GM12874 (cell line): ENCODE results near the gene SLC26A8.

Experiments used
- TF ChIP-seq, protein P1 (sequence below): IDR thresholded peaks from 2 replicates; pipeline ENCODE4 v1.5.1; 2011; ENCODE audit warnings: low read depth, mild to moderate bottlenecking, control low read depth, low read length, moderate library complexity; ENCODE audit not compliant: insufficient read depth

The SLC26A8 gene

DNA sequence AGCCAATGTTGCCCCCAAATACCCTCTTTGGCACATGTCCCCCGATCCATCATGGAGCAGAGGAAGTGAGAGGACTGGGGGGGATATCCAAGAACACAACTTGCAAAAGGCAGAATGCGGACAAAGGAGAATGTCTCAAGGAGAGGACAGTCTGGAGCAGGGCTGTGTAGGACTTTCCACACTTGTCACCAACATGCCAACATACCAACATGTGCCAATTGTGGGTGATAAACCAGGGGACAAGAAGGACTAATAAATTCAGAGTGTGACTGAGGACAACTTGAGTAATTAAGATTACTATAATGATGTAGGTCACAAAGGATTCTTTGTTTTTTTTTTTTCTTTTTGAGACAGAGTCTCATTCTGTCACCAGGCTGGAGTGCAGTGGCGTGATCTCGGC lies 8.8 kb downstream of the SLC26A8 start:
- TF ChIP-seq, protein P1, sequence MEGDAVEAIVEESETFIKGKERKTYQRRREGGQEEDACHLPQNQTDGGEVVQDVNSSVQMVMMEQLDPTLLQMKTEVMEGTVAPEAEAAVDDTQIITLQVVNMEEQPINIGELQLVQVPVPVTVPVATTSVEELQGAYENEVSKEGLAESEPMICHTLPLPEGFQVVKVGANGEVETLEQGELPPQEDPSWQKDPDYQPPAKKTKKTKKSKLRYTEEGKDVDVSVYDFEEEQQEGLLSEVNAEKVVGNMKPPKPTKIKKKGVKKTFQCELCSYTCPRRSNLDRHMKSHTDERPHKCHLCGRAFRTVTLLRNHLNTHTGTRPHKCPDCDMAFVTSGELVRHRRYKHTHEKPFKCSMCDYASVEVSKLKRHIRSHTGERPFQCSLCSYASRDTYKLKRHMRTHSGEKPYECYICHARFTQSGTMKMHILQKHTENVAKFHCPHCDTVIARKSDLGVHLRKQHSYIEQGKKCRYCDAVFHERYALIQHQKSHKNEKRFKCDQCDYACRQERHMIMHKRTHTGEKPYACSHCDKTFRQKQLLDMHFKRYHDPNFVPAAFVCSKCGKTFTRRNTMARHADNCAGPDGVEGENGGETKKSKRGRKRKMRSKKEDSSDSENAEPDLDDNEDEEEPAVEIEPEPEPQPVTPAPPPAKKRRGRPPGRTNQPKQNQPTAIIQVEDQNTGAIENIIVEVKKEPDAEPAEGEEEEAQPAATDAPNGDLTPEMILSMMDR: no peak

DNA sequence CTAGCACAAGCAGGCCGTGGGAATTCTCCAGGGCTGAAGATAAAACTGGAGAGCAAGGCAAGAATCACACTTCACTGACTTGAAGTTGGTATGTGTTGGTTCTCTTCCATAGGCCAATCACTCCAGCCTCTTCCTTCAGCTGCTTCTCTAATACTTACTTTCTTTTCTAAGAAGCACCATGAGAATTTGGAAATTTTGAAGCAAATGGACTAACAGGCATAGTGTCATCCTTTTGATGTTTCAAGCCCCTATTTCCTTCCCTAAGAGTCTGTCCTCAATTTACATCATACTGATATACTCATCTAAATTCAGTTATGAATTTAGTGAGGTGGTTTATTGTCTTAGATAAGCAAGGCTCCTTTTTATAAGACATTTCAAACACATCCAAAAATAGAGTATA lies 24.0 kb downstream of the SLC26A8 start:
- TF ChIP-seq, protein P1: no peak

DNA sequence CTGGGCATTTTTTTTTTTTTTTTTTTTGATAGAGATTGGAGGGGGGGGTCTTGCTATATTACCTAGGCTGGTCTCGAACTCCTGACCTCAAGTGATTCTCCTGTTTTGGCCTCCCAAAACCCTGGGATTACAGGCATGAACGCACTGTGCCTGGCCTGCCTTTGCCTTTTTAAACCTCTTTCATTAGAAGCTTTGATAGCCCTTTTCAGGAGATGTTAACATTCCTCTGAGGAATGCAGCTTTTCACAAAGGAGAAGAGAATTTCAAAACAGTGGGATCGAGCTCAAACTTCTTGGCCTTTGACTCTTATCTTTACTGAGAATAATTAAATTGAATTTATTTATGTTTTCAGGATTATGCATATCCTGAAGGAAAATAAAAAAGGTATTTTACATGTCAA lies 31.3 kb downstream of the SLC26A8 start:
- TF ChIP-seq, protein P1: no peak

DNA sequence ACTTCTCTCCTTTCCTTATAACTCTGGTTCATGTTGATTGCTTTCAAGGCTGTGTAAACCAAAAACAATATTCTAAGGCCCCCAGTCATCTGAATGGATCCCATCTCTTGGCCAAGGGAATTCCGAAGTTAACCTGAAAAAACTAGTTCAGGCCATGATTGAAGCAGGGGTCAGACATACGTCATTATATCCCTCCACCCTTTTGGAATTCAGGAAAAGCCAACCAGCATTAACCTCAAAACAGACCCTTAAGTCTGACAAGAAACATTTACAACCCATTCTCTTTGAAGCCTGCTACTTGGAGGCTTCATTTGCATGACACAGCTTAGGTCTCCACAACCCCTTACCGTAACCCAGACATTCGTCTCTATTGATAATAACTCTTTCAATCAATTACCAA lies 39.7 kb downstream of the SLC26A8 start:
- TF ChIP-seq, protein P1: no peak

DNA sequence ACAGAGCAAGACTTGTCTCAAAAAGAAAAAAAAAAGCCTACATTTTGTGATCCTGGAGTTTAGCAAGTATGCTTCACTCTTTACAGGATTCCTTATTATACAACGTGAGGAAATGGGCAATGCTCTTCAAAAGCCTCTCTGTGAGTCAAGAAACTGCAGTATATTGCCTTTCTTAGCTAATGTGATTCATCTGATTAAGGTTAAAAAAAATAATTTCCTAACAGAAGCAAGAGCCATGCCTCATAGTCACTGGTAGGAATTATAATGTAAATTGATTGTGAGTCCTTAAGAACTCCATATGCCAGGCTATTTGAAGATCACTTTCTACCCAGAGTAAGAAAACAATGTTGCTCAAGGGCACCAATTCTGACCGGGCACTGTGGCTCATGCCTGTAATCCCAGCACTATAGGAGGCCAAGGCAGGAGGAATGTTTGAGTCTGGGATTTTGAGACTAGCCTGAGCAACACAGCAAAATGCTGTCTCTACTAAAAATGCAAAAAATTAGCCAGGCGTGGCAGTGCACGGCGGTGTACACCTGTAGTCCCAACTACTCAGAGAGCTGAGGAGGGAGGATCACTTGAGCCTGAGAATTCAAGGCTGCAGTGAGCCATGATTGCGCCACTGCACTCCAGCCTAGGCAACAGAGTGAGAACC lies 43.3 kb downstream of the SLC26A8 start:
- TF ChIP-seq, protein P1: no peak

DNA sequence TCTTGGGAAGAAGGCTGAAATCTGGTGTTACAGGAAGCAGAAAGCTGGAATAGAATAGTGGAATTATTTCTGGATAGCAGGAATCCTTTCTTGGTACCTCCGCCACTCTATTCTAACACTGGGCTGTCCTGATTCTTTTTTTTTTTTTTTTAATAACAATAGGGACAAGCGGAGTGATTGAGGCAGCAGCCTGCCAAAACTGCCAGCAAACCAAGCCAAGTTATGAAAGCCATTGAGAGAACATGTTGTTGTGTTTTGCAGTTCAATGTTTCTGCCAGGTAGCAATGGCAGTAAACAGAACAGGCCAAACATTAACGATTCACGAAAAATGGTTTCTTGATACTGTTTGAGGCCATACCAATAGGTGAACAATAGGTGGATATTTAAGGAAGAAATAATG lies 47.1 kb downstream of the SLC26A8 start:
- TF ChIP-seq, protein P1: no peak

DNA sequence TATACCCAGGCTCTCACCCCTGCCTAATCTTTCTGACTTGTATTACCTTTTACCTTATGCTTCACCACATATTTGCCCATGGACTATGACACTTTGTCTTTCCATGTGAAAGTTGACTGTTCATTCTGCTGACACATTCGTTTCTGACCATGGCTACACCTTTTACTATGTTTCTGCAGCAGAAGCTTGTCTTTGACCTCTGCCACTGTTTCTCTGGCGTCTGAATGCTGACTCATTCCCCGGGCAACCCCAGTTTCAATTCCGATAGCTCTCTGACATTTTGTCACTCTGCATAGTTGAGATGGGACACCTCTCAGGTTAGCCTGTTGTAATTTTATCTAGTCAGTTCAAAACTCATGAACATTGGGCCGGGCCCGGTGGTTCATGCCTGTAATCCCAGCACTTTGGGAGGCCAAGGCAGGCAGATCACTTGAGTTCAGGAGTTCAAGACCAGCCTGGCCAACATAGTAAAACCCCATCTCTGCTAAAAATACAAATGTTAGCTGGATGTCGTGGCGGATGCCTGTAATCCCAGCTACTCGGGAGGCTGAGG lies 50.7 kb downstream of the SLC26A8 start:
- TF ChIP-seq, protein P1: no peak
